NCI-H524 (cell line): ENCODE results near the gene RASGEF1C.

Experiments used
- DNase-seq, 2 experiments: peaks; one replicate each; lab custom pipeline; 2025; lab: John Stamatoyannopoulos, UW

Gene RASGEF1C

DNA sequence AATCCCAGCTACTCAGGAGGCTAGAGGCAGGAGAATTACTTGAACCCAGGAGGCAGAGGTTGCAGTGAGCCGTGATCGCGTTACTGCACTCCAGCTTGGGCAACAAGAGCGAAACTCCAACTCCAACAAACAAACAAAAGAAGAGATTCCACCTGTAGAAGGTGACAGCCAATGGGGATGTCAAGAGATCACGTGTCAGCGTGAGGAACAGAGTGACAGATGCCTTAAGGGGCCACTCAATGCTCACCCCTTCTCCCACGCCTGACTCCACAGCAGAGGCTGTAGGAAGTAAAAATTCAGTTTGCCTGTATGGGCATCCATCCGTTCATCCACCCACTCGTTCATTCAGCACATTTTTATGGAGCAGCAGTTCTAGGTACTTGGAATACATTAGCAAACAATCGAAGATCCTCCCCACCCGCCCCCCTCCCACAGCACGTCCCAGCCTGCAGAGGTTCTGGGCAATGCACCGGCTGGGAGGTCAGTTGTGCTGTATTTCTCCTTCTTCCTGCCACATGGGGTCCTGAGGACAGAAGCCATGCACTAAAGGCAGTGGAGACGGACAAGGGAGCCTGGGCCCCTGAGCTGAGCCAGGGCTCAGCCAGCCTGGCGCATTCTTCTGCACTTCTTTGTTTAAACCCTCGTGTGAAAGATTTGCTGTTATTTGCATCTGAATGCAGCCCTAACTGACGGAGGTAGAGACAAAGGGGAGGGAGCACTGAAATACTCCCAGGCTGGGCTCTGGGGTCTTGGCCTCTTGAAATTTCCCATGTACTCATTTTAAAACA, 126.2 kb downstream of the RASGEF1C start:
- DNase-seq, result no peak

DNA sequence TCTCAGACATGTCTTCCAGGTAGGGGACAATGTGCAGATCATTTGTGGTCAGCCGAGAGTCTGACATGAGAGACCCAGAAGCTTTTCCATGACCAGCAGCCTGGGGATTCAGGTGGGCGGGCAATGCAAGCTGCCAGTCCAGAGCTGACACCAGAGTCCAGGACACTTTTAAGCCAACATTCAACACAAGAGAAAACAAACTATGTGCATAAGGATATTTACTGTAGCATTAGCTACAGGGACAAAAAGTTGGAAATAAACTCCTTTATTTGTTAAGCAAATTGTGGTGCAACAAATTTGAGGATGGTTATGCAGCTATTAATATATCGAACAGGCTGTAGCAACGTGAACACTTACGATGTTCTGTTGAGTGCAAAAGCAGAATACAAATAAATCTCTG, 127.5 kb downstream of the RASGEF1C start:
- DNase-seq, result no peak

DNA sequence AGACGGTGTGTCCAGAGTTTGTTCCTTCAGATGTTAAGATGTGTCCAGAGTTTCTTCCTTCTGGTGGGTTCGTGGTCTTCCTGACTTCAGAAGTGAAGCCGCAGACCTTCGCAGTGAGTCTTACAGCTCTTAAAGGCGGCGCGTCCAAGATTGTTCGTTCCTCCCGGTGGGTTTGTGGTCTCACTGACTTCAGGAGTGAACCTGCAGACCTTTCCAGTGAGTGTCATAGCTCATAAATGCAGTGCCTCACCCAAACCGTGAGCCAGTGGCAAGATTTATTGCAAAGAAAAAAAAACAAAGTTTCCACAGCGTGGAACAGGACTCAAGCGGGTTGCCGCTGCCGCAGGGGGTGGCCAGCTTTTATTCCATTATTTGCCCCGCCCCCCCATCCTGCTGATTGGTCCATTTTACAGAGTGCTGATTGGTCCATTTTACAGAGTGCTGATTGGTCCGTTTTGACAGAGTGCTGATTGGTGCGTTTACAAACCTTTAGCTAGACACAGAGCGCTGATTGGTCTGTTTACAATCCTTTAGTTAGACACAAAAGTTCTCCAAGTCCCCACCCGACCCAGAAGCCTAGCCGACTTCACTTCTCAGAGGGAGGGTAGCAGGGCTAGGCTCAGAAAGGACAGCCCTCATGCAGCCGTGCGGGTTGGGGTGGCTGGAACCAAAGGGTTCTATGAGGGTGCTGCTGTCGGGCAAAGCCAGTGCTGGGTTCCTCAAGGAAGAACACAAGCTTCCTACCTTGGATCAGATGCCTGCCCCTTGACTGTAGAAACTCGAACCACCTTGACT, 128.3 kb downstream of the RASGEF1C start:
- no peak for DNase-seq

DNA sequence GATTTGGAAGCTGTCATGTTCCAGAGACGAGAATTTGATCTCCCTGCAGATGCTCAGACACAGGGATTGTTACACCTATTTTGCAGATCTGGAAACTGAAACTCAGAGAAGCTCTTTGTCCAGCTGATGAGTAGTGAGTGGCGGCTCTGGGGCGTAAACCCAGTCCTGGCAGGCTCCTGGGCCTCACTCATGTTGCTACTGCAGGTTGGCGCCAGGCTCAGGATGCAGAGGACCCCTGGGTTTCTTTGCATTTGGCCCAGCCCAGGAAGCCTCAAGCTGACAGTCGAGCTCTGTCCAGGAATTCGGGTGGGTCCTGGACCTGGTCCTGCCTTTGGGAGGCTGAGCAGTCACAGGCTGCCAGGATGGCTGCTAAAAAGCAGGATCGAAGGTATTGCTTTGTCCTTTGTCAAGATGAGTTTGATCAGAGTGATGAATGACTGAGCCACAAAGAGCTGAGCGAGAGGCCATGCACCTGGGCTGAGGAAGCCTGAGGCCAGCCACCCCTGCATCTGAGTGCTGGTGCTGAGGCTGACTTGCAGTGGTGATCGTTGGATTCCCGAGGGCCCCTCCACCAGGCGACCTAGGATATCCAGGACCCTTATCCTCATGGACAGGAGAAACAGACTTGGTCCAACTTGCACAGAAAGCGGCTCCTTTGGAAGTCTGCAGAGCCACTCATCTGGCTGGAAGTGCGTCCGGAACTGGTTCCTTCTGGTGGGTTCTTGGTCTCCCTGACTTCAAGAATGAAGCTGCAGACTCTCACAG, 129.1 kb downstream of the RASGEF1C start:
- DNase-seq, result no peak

DNA sequence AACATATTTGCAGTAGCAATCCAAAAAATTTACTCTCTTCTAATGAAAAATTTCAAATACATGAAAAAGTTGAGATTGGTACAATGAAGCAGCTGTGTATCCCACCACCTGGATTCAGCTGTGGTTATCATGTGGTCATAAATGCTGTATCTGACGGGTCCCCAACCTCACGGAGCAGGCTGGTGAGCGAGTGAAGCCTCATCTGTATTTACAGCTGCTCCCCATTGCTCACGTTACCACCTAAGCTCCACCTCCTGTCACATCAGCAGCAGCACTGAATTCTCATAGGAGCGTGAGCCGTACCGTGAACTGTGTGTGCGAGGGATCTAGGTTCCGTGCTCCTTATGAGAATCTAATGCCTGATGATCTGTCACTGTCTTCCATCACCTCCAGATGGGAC, 130.7 kb downstream of the RASGEF1C start:
- no peak for DNase-seq

DNA sequence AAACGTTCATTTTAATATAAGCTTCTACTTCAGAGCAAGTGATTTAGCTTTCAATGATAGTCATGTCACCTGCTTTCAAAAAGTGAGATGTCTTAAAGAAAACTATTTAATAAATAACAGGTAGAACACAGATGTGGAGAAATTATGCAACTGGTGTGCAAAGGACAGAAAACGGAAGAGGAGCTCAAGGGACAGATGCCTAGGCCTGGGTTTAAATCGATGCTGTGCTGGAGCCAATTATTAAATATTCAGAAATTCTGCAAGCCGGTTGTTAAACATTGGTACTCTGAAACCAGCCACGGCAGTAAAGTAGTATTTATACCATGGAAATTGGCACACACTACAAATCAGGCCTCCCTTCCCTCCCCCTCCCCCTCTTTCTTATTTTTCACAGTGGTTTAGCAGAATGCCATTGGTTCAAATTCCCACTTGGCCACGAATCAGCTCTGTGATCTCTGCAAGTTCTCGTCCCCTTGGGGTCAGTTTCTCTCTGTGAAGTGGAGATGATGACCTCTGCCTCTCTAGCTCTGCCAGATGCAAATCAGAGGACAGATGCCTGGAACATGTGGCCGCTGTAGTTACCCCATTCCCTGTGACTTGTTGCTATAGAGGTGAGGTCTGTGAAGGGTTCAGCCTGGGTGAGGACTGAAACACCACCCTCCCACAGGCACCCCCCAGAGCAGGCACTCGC, 131.3 kb downstream of the RASGEF1C start:
- DNase-seq, result no peak

DNA sequence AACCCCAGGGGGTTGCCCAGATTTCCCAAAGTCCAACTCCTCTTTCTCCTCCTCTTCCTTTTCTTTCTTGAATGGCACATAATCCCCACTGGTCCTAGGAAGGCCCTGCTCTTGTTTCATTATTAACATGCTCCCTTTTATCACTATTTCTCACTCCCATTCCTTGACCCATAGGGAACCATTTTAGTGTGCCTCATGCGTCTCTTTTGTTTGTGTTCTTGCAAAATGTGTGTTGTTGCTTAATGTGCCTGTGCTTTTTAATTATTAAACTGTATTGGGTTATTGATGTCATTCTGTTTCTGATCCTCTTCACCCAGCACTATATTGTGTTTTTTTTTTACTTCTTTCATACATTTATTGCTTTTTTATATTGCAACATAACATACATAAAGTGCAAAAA, 133.3 kb downstream of the RASGEF1C start:
- DNase-seq, result no peak

DNA sequence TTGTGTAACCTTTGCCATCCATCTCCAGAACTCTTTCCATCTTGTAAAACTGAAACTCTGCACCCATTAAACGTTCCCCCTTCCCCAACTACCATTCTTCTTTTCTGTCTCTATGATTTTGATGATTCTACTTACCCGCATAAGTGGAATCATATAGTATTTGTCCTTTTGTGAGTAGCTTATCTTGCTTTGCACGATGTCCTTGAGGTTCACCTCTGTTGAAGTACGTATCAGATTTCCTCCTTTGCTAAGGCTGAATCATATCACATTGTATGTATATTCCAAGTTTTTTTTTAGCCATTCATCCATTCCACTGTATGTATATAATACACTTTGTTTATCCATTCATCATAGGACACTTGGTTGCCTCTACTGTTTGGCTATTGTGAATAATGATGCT, 134.5 kb downstream of the RASGEF1C start:
- DNase-seq, result no peak

DNA sequence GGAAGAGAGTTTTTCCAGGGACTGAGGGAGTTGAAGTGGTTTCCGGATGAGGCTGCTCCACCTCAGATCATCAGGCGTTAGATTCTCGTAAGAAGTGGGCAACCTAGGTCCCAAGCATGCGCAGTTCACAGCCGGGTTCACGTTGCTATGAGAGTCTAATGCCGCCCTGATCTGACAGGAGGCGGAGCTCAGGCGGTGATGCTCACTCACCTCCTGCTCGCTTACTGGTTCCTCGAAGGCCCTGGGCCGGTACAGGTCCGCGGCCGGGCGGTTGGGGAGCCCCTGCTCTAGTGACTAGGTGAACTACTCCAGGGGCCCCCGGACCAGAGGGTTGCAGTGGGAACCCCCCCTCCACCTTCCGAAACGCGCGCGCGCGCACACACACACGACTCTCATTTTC, 136.5 kb downstream of the RASGEF1C start:
- DNase-seq, result no peak

DNA sequence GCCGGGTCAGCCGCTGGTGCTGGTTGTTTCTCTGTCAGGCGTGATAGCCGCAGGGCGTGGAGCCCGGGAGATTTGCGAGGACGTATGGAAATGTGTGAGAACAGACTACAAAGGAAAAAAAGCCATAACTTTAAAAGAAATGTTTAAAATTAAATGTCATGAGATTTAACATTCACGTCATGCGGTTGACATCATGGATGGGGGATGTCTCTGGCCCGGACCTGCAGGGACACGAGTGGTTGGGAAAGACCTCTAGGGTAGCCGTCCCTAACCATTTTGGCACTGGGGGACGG, 136.8 kb downstream of the RASGEF1C start:
- DNase-seq, result no peak

DNA sequence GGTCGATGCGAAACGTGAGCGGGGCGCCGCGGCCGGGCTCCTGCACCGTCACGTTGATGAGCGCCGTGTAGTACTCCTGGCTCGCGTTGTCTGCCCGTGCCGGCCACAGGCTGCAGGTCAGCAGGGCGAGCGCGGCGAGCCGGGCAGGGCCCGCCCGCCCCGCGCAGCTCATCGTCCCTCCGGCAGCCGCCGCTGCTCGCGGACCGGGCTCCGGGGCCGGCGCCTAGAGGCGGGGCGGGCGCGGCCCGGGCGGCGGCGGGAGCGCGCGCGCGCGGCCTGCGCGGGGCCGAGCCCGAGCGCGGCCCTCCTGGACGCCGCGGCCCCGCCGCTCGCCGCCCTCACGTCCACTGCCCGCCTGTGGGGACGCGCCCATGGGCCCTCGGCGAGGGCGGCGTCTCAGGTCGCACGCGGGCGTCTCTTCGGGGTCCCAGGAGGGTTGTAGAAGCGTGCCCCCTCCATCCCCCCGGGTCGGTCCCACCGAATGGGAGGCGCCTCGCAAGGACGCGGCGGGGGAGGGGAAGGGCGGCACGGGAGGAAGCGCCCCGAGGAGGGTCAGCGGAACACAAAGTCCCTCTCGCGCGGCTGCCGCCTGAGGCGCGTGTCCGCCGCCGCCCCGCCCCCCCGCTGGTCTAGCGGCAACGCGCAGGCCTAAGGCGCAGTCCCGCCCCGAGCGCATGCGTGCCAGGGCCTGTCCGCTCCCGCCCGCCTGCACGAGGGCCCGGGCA, 137.3 kb downstream of the RASGEF1C start, which contains the start of gene RNF130:
RNF130 (minus strand) TSS at position 229 of the 725 bp plus-strand sequence; CDS start at position 172, 57 bp downstream.
- peak; percentile 67 to 88 for DNase-seq

DNA sequence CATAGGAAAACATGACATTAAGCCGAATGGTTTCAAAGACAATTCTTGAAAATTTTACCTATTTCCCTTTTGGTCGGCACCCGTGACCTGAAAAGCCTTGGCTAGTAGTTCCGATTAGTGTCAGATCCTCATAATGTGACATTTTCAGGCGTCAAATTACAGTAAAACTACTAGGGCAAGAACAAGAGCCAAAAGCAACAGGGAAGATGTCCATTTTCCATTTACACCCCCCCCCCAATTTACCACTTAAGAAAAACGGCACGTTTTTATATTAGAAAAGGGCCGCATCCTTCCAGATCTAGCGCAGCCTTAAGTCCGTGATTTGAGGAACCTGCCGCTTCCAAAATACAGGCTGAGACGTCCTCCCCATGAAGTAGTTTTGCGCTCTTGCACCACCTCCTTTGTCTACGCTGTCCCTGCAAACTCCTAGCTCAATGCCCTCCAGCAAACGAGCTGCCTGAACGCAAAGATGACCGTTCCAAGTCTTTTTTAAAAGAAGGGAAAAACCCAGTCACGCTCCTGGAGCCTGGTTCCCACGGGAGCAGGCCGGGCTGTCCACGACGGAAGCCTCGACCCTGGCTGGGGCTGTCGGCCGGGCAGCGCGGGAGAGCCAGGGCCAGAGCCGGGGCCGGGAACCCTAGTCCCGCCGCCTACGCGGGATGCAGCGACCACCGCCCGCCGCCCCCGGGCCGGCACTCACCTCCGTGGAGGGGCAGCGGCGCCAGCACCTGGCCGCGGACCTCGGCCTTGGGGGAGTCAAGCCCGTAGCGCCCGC, 138.1 kb downstream of the RASGEF1C start:
- peak; percentile 34 to 46 for DNase-seq

DNA sequence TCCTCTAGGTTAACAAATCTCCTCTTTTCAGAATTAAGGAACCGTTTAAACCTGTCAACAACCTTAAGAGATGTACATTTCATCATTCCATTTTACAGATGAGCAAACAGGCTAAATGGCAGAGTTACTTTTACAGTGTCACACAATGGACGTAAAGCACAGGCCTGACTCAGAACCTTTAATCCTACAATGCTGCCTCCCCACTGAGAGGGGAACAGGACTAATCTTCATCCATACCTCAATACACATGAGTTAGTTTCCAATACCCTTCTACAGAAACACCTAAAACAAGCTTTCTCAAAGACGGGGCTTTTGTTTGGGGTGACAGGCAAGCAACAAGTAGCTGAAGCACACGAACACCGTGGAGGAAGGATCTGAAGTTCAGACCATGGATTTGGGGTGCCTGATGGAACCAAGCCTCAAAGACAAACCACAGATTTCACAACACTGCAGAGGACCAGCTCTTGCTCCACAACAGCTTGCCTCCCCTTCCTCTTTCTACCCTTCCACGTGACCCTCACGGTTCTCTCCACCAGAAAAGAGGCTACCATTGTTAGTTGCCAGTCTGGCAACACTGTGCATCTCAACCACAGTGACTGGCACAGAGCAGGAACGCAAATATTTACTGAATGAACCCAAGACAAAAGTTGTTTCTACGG, 139.3 kb downstream of the RASGEF1C start:
- peak in 1 of 2 experiments; percentile 5 for DNase-seq

DNA sequence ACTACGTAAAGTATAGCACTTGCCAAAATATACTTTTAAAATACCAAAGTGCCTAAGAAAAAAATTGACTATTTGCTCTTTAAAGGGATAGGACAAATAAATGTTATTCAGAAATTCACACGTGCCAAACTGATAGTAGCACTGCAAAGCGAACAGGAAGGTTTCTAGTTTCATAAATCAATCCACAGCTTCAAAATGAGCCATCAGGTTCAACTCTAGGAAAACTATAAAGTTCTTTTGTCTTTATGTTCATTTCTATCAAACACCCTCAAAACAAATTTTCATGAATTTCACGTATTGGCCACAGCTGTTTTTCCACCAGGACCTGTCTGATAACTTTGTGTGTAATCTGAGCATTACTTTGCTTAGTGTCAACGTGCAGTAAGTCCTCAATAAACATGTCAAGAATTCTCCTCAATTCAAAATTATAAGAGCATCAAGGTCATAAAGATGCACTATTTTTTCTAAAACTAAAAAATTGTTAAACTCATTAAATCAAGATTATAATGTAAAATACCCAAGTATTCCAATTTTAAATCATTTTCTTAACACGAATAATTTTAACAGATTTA, 140.4 kb downstream of the RASGEF1C start:
- DNase-seq, result no peak

DNA sequence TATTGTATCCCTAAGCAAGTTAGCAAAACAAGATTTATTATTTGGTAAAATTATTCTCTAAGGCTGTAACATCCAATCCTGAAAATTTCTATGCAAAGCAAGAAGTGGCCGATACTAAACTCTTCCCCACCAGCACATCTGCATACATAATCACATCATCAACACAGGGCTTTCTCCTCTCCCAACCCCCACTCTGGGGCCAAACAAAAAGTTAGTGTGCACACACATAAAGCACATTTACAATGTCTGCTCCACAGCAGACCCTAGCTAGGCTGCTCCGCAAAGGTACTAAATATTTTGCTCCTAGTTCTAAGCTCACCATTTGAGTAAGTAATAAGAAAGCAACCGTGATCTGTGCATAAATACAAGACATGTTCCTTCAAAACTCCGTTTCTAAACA, 141.0 kb downstream of the RASGEF1C start:
- DNase-seq, result no peak

DNA sequence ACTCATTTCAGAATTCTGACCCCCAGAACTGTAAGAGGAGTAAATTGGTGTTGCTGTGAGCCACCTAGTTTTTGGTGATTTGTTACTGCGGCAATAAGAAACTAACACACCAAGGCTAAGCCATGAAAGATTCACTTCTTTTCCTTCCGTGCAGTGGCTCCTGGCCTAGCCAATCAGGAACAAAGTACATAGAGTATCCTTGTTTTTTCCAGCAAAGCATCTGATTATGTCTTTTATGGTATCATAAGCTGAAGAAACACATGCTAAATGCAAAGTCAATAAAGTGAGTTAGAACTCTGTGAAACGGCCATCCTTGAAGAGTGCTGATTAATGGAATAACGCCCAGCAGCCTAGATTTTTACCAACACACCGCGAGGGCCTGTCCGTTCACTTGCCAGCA, 148.8 kb downstream of the RASGEF1C start:
- DNase-seq, result no peak

DNA sequence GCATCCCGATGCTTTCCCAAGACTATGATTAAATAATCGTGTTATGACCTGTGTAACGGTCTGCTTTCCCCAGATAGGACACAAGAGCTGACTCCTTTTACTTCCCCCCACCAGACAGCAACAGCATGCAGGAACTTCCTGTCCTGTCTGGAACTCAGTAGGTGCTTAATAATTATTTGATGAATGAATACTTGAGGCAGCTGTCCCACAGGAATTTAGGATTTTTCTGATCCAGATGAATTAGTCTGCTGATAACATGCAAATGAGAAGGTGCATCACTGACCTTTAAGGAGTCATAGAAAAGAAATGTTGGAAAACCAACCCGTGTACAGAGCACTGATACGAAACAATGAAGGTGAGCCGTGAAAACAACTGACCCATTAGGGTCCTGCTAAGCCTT, 149.7 kb downstream of the RASGEF1C start:
- no peak for DNase-seq

DNA sequence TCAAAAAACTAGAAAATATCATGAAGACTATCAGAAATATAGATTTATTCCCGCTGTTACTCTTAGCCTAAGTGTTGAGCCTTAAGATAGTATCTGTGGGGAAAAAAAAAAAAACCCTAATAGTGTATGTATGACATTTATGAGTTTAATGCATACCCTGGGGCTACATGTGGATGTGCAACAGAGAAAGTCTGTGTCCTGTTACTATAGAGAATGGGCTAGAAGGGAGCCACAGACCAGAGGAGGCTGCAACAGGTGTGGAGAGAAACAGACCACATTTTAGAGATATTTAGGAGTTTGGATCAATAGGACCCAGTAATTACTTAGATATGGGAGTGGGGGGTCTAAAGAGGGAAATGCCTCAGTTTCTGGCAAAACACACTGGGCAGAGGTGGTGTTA, 152.9 kb downstream of the RASGEF1C start:
- DNase-seq, result no peak

DNA sequence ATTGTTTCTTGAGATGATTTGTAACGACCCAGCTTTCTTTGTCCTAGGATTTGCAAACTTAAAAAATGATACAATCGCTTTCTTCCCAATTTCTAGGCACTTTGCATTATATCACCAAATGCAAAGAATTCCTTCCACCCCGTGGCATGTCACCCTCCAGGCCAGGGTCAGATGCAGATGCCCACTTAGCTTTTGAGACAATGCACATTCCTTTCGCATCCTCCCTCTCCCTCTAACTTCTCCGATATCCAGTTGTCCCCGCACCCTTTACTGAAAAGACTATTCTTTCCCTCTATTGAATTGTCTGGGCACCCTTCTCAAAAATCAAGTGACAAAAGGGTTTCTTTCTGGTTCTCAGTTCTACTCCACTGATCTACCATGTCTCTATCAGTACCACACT, 154.8 kb downstream of the RASGEF1C start:
- no peak for DNase-seq
